Astrocyte (in vitro differentiated cells and primary cell): Measurements from ENCODE around the gene DOC2A.

Source experiments
- CTCF ChIP-seq: IDR thresholded peaks from 2 replicates; pipeline ENCODE4 v1.5.1; 2011; ENCODE audit warnings: low read depth, mild to moderate bottlenecking, inconsistent platforms, low read length, moderate library complexity; ENCODE audit not compliant: insufficient read depth
- EZH2 ChIP-seq: IDR thresholded peaks from 2 replicates; pipeline ENCODE4 v1.6.1; 2012; ENCODE audit warnings: mild to moderate bottlenecking, low read length, inconsistent platforms; ENCODE audit not compliant: insufficient read depth

GRCh38 chr16:29993191-29993902, 17.5 kb downstream of the DOC2A start:
- TF ChIP-seq CTCF (no peak), EZH2 (no peak)
